Measurements from ENCODE around the gene PRSS27. TPM values are rescaled to one million over a fixed set of nuclear protein-coding genes. Genes with fewer than 3 reads are reported as not detected.

The PRSS27 gene
- total RNA-seq, 1 donor from 2014 or later: 0.11 TPM

- intact Hi-C loops (cut with micrococcal nuclease): no loop called here
- H3K4me1 ChIP-seq: peaks cover 9% of the 10 kb centered on the region
- H3K27me3 ChIP-seq (ENCODE audit: low read depth): no peaks in the 10 kb centered on the region
- no peaks in the 10 kb centered on the region for H3K9me3 ChIP-seq (replicated peaks)
- H3K27ac ChIP-seq (replicated peaks): no peak overlapping the region
- TF ChIP-seq, protein P1, sequence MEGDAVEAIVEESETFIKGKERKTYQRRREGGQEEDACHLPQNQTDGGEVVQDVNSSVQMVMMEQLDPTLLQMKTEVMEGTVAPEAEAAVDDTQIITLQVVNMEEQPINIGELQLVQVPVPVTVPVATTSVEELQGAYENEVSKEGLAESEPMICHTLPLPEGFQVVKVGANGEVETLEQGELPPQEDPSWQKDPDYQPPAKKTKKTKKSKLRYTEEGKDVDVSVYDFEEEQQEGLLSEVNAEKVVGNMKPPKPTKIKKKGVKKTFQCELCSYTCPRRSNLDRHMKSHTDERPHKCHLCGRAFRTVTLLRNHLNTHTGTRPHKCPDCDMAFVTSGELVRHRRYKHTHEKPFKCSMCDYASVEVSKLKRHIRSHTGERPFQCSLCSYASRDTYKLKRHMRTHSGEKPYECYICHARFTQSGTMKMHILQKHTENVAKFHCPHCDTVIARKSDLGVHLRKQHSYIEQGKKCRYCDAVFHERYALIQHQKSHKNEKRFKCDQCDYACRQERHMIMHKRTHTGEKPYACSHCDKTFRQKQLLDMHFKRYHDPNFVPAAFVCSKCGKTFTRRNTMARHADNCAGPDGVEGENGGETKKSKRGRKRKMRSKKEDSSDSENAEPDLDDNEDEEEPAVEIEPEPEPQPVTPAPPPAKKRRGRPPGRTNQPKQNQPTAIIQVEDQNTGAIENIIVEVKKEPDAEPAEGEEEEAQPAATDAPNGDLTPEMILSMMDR (IDR thresholded peaks at IDR 0.05; ENCODE audit: borderline replicate concordance): no peak
- DNase-seq: no peak
- peaks cover 8% of the 10 kb centered on the region for H3K36me3 ChIP-seq
- no peak overlapping the region for H3K4me3 ChIP-seq
These were observed 6.5 kb downstream of the PRSS27 start for GRCh38 chr16:2713523-2713922.

DNA sequence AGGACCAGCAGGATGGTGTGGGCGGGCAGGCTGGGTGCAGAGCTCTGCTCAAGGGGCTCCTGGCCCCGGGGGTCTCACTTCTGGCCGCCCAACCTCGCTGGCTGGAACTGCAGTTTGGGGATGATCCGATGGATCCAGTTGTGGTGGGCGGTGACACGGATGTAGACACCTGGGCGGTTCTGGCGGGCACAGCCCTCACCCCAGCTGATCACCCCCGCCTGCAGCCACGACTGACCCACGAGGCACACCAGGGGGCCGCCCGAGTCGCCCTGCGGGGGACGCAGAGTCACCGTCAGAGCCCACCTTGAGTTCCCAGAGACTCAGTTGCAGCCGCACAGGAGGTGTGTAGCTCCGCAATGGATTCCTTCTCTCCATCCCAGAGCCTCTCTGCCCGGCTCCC, 7.5 kb downstream of the PRSS27 start:
- Histone ChIP-seq H3K27ac (replicated peaks) (no peak overlapping the region), H3K36me3 (peaks cover 17% of the 10 kb centered on the region), H3K4me3 (no peak overlapping the region), H3K9me3 (replicated peaks) (no peaks in the 10 kb centered on the region), H3K4me1 (peaks cover 9% of the 10 kb centered on the region), H3K27me3 (ENCODE audit: low read depth) (no peaks in the 10 kb centered on the region)
- no peak for DNase-seq
- TF ChIP-seq, protein P1 (IDR thresholded peaks at IDR 0.05; ENCODE audit: borderline replicate concordance): no peak
- intact Hi-C loops (cut with micrococcal nuclease): no loop called here

DNA sequence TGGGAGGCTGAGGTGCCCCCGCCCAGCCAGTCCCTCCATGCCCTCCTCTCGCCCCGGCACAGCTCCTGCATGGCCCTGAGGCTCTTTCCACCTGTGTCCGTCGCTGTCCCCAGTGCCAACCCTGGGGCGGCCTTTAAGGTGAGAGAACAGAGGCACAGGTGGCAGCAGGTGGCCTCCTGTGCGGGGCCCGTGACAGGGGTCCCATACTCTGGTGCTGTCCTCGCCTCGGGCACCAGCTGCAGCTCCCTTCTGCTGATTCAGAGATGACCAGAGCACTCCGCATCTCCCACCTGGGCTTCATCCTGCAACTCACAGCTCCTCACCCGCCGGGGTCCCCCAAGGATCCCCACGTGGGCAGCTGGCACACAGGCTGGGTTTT, 8.0 kb downstream of the PRSS27 start:
- Histone ChIP-seq H3K4me1 (peaks cover 9% of the 10 kb centered on the region), H3K9me3 (replicated peaks) (no peaks in the 10 kb centered on the region), H3K27me3 (ENCODE audit: low read depth) (no peaks in the 10 kb centered on the region), H3K27ac (replicated peaks) (no peak overlapping the region), H3K36me3 (peaks cover 22% of the 10 kb centered on the region), H3K4me3 (no peak overlapping the region)
- no peak for DNase-seq
- intact Hi-C loops (cut with micrococcal nuclease): no loop called here
- TF ChIP-seq, protein P1 (IDR thresholded peaks at IDR 0.05; ENCODE audit: borderline replicate concordance): no peak

GRCh38 chr16:2711370-2712062, 8.5 kb downstream of the PRSS27 start:
- H3K9me3 ChIP-seq (replicated peaks): no peaks in the 10 kb centered on the region
- DNase-seq: no peak
- H3K27ac ChIP-seq (replicated peaks): no peak overlapping the region
- H3K36me3 ChIP-seq: peaks cover 25% of the 10 kb centered on the region
- H3K27me3 ChIP-seq (ENCODE audit: low read depth): no peaks in the 10 kb centered on the region
- no peak overlapping the region for H3K4me3 ChIP-seq
- intact Hi-C loops (cut with micrococcal nuclease): no loop called here
- TF ChIP-seq, protein P1 (IDR thresholded peaks at IDR 0.05; ENCODE audit: borderline replicate concordance): no peak
- H3K4me1 ChIP-seq: peaks cover 9% of the 10 kb centered on the region

GRCh38 chr16:2710711-2711231, 9.3 kb downstream of the PRSS27 start:
- Histone ChIP-seq H3K36me3 (peaks cover 25% of the 10 kb centered on the region), H3K4me1 (peaks cover 7% of the 10 kb centered on the region), H3K27me3 (ENCODE audit: low read depth) (no peaks in the 10 kb centered on the region), H3K9me3 (replicated peaks) (no peaks in the 10 kb centered on the region), H3K27ac (replicated peaks) (no peak overlapping the region), H3K4me3 (no peak overlapping the region)
- intact Hi-C loops (cut with micrococcal nuclease): no loop called here
- no peak for DNase-seq
- TF ChIP-seq, protein P1 (IDR thresholded peaks at IDR 0.05; ENCODE audit: borderline replicate concordance): no peak
